ENCODE measurements around the gene TRABD2B. TPM values are rescaled to one million over a fixed set of nuclear protein-coding genes. Genes with fewer than 3 reads are reported as not detected.
A peak's percentile ranks its signal among the peaks of the same experiment; 100 is the strongest.

Gene TRABD2B
- total and polyA plus RNA-seq, 8 donors = 1.6 to 3.8 (median 3.0) TPM

GRCh38 chr1:48039088-48040054 lies 42.2 kb upstream of the TRABD2B start:
- FAIRE-seq (no peak), ATAC-seq (peak in 3 of 4 donors; percentile 43 to 59 (median 56)), DNase-seq (no peak)
- no peak overlapping the region for H3K4me3 ChIP-seq
- intact Hi-C loops (cut with DNase I) = no loop called here
- no peaks in the 10 kb centered on the region for H3K9me3 ChIP-seq
- H3K27me3 ChIP-seq = no peaks in the 10 kb centered on the region
- H3K27ac ChIP-seq = no peak overlapping the region
- 51% methylated on average over 12 of the region's 12 CpGs for WGBS, 2 donors
- no peak for TF ChIP-seq CTCF (IDR thresholded peaks at IDR 0.05)
- no peaks in the 10 kb centered on the region for H3K4me1 ChIP-seq
- no peaks in the 10 kb centered on the region for H3K36me3 ChIP-seq

- H3K27ac ChIP-seq = no peak overlapping the region
- no peaks in the 10 kb centered on the region for H3K36me3 ChIP-seq
- DNase-seq = no peak
- intact Hi-C loops (cut with DNase I) = no loop called here
- no peaks in the 10 kb centered on the region for H3K4me1 ChIP-seq
- no peaks in the 10 kb centered on the region for H3K9me3 ChIP-seq
- no peak overlapping the region for H3K4me3 ChIP-seq
- no peak for ATAC-seq
- WGBS, 2 donors = 44 to 50% methylated on average over 2 of the region's 2 CpGs
- TF ChIP-seq CTCF (IDR thresholded peaks at IDR 0.05) = no peak
- H3K27me3 ChIP-seq = no peaks in the 10 kb centered on the region
- no peak for FAIRE-seq
Measured at GRCh38 chr1:48038270-48038767, 41.1 kb upstream of the TRABD2B start.

- Histone ChIP-seq H3K9me3 (no peaks in the 10 kb centered on the region), H3K4me1 (no peaks in the 10 kb centered on the region), H3K27ac (no peak overlapping the region), H3K36me3 (no peaks in the 10 kb centered on the region), H3K4me3 (no peak overlapping the region), H3K27me3 (no peaks in the 10 kb centered on the region)
- ATAC-seq (peak in 1 of 4 donors; percentile 53), FAIRE-seq (no peak), DNase-seq (no peak)
- TF ChIP-seq CTCF (IDR thresholded peaks at IDR 0.05) = no peak
- intact Hi-C loops (cut with DNase I) = no loop called here
- 80 to 84% methylated on average over 3 of the region's 3 CpGs for WGBS, 2 donors
Measured at GRCh38 chr1:48036710-48037355, 39.6 kb upstream of the TRABD2B start.

GRCh38 chr1:48035371-48036141 lies 38.4 kb upstream of the TRABD2B start:
- DNase-seq = no peak
- Histone ChIP-seq H3K36me3 (no peaks in the 10 kb centered on the region), H3K9me3 (no peaks in the 10 kb centered on the region), H3K27me3 (no peaks in the 10 kb centered on the region), H3K4me1 (no peaks in the 10 kb centered on the region), H3K27ac (no peak overlapping the region), H3K4me3 (no peak overlapping the region)
- no peak for ATAC-seq
- no peak for FAIRE-seq
- no peak for TF ChIP-seq CTCF (IDR thresholded peaks at IDR 0.05)
- intact Hi-C loops (cut with DNase I) = no loop called here
